Measurements from ENCODE around the gene TMEM47.

The TMEM47 gene

DNA sequence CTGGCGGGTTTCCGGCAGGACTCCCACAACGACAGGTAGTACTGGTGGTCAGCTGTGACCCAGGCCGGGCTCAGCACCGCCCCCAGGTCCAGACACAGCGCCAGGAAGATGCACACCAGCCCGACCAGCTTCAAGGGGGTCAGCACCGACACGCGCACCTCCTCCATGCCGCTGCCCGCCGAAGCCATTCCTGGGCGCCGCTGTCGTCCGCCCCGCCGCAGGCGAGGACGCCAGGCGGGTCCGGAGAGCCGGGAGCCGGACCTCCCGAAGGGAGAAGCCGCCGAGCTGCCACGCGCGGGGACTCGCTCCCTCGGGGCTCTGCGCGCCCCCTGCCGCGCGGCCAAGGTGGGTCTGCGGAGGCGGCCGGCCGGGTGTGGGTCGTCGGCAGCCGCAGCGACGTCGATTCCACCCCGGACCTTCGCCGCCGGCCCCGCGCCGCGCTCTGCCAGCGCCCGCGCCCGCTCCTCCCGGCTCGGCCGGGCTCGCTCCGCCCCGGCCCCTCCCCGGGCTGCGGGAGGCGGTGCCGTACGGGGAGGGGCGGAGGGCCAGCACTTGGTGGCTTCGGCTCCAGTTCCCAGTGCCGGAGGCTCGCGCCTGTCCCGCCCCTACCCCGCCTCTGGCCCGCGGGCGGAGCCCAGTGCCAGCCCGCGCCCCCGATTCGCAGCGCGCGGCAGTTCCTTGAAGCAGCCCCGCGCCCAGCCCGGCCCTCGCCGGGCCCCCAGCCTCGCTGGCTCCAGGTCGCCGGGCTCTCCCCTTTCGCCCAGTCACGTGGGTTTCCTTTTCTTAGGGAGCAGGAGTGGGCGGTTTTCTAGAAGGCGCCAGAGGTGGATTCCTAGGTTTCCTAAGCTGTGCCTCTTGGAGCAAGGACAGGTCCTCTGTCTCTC, at the start of gene TMEM47:
Gene TMEM47, minus strand, starts transcription at position 444 of the 884 bp plus-strand sequence. Its CDS starts 256 bp downstream, at position 188.
- DNase-seq (ENCODE audit: low spot score) = no peak

DNA sequence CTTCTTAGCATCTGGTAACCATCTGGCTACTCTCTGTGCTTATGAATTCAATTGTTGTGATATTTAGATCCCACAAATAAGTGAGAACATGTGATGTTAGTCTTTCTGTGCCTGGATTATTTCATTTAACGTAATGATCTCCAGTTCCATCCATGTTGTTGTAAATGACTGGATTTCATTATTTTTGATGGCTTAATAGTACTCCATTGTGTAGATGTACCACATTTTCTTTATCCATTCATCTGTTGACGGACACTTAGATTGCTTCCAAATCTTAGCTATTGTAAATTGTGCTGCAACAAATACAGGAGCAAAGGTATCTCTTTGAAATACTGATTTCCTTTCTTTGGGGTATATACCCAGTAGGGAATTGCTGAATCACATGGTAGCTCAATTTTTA, 30.0 kb upstream of the TMEM47 start:
- DNase-seq (ENCODE audit: low spot score) = no peak

DNA sequence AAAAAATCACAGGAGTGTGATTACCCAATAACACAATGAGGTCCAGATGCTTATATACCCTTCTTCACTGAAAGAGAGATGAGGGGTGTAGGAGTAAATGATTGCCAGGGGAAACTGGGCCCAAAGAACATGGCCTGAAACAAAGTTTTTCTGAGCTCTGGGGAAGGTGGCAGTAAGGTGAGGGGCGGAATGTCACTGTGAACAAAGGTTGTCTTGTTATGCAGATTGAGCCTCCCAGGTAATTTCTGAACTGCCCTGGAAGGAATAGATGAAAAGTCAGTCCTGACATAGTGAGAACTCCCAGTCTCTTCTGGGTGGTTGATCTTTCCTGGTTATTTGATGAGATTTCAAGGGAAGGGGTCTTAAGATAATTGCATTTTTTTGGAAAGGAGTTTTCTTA, 2.5 kb upstream of the TMEM47 start:
- no peak for DNase-seq (ENCODE audit: low spot score)

DNA sequence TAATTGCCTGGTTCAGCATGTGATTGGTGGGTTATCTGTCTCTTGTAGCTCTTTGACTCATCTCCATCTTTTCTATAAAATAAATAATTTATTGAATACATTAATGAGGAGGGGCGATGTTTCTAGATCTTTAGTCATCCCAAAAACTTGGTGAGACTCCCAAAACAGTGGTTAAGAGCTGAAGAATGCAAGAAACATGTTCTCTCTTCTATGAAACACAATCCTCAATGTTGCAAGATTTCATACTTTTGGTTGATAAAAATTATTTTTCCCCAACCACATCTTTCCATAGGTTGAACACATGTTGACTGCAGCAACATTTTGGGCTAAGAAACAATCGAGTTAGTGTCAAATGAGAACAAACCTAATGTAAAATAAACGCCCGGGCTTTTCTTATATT, 1.2 kb upstream of the TMEM47 start:
- no peak for DNase-seq (ENCODE audit: low spot score)

DNA sequence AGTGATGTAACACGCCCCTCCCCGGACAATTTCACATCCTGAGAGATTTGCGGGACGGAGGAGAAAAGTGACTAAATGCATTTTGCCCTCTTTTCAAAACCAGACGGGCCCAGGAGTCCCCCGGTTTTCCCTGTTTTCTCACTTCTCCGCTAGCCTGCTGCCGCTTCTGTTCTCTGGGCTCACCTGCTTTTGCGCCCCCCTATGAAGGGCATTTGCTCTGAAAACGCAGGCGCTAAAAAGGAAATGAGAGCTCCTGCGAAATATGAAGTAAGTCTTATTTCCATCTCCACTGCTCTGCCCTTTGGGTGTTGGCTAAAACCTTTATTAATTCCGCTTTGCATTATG, 613 bp upstream of the TMEM47 start:
- DNase-seq (ENCODE audit: low spot score) = no peak

DNA sequence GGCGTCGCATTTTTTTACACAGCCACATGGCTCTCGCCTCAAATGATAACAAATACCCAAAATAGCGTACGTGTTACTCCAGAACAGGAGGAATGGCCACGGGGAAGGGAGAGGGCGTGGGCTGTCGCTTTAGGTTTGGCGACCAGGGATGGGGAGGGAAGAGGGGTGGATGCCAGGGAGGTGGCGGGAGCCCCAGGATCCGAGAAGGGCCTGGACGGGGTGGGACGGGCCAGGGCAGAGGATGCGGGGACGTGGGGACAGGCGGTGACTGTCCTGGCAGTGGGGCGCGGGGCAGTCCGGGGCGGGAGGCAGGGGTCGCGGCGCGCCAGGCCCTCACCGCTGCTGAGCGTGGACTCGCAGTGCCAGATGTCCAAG, 631 bp downstream of the TMEM47 start:
- no peak for DNase-seq (ENCODE audit: low spot score)

DNA sequence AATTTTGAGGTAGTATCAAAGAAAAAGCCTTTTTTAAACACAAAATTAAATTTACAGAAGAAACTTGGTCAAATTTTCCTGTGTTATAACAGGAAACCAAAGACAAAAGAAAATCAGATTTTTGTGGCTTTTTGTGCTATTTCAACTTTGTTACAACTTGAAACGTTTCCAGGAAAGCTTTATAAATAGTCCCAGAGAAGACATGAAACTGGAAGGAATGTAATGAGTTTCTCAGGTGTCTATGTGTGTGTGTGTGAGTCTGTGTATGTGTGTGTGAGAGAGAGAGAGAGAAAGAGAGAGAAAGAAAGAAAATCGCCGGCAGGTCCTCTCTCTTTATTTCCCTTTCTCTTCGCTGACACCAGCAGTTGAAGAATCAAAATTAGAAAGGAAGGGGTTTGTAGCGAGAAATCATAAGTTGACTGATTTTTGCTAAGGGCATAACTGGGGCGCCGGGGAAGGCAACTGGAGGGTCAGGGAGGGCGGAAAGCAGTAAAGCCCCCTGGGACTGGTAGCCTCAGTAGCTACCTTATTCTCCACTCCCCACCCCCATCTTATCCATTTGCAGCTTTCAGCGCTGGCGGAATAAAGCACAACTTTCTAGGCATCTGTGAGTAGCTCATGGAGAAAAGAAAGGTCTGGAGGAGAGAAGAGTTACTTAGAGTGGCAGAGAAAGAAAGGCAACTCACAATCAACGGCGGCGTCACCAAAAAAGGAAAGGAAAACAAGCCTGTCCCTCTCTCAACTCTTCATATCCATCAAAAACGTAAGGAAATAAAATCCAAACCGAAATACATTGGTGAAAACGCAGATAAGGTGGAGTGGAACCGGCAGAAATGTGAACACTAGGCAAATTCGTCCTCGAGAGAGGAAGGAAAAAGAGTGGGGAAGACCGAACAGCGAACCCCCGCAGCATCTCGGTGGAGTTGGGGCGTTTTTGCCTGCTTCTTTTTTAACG, 1.3 kb downstream of the TMEM47 start:
- DNase-seq (ENCODE audit: low spot score) = no peak

DNA sequence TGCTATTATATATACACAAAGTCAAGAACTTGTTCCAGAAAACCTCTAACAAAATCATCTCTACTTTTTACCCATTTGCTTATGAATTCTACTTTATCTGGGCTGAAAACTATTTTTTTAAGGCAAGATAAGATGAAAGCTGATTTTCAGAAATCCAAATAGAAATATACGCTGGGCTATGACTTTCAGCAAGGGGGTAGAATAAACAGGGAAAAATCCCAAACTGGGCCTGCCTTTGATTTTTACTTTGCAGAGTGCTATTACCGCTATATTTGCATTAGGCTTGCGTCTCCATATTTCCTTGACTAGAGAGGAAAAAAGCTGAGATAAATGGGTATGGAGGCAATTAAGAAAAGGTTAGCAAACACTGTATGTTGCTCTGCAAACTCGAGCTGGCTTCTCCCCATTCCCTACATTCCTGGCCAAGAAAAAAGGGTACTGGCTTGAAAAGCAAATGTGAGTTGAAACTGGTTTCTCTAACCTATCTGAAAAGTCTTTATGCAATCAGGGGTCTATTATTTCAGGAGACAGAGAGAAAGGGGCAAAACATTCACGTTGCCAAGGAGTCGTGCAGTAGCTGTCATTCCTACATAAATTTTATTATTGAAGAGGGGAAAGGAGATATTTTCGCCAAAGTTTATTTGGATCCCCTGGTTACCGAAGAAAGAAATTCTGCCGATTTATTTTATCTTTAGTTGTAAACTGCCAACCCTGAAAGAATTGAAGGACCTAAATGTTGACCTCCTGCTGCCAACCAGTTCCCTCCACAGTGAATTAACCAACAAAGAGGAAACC, 2.2 kb downstream of the TMEM47 start:
- DNase-seq (ENCODE audit: low spot score) = no peak

DNA sequence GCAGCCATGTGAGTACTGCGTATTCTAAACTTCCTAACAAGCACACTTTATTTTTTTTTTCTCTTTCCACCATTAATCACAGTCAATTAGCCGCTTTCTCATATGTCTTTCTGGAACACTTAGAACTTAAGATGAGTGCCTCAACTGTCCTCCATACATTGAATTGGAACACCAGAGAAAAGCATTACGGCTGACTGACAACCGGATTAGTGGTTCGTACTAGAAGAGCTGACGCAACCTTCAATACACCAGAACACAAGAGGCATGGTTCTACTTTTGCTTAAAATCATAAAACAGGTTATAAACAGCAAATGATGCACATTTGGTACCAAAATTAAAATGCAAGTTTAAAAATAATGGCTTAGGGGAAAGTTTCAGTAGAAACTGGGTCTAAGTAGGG, 3.3 kb downstream of the TMEM47 start:
- DNase-seq (ENCODE audit: low spot score) = no peak

DNA sequence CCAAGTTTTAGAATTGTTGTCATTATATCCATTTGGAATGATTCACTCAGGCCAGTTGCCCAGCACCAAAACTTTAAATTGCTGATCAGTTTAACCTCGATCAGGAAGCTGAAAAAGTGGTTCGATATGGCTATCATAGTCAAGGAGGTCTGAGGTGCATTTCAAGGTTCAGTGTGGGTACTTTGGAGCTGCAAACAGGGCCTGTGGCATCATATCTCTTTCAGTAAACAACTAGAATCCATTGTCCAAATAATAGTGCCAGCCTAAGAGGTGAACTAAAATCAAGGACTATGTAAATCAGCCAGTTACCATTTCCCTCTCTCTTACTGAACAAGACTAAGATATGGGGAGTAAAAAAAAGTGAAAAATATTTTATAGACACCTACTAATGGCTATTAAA, 14.2 kb downstream of the TMEM47 start:
- DNase-seq (ENCODE audit: low spot score) = no peak

DNA sequence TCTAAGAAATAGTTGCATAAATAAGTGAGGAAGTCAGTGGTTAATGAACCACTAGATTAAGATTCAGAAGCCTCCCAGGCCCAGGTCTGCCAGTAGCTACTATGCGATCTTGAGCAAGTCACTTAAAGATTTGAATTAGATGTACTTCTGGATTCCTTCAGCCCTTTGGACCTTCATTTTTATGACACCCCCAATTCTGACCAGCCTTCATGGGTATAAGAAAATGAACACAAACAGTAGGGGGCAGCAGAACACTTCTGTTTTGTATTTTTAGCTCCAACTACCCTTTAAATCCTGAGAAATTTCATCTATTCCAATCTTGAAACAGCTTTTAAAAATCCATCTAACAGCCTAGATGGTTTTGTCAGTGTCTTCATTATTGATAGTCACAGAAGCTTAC, 19.0 kb downstream of the TMEM47 start:
- DNase-seq (ENCODE audit: low spot score) = peak; percentile 18

DNA sequence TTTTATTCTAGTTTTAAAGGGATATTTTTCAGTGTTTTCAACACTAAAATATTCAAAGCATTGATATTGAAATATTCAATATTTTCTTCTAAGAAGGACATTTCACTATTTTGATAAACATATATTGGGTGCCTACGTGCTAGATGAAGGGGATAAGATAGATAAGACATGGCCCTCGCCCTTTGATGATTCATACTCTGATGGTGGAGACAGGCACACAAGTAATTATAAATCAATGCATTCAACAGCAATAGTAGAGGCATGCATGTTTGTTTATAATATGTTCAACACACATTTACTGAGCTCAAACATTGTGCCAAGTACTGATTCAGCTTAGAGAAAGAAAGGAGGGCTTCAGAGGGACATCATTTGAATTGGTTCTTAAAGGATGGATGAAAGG, 22.7 kb downstream of the TMEM47 start:
- no peak for DNase-seq (ENCODE audit: low spot score)

DNA sequence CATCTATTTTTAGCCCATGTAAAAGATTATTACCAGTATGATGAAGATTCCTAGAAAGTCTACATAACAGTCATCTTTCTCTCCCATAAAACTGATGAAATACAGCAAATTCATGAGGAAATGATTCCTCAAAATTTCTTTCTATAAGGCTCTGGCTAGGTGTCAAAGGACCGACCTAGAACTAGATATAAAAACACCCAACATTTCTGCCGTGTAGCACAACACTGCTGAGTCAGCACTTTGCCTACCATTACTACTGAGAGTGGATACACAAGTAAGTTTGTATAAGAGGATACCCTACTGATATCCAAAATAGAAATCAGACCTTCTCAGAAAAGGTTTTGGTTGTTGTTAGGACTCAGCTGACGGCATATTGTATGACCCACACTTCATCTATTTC, 24.7 kb downstream of the TMEM47 start:
- DNase-seq (ENCODE audit: low spot score) = no peak

DNA sequence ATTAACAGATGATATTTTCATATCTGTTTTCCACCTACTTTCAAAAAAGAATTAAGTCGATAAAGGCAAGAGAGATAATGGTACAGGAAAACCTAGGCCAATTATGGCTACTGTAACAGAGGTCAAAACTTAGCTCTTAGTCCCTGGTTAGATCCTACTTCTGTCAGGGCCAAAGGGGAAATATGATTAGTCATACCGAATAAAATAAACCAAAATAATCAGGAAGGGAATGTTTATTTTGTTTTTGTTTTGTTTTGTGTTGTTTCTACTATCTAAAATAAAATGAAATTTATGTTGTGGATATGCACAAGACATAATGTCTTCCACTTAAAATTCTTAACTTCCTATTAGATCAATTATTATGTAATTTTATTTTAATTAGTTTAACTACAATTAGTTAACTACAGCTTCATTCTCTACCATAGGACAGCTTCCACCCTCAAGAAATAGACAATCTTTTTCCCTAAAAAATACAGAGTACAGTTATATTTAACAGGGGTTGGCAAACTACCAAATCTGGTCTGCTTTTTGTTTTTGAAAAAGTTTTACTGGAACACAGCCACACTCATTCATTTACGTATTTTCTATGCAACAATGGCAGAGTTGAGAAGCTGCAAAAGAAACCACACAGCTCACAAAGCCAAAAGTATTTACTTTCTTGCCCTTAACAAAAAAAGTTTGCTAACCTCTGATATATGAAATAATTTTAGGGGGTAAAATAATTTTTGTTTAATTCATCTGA, 25.4 kb downstream of the TMEM47 start:
- no peak for DNase-seq (ENCODE audit: low spot score)

DNA sequence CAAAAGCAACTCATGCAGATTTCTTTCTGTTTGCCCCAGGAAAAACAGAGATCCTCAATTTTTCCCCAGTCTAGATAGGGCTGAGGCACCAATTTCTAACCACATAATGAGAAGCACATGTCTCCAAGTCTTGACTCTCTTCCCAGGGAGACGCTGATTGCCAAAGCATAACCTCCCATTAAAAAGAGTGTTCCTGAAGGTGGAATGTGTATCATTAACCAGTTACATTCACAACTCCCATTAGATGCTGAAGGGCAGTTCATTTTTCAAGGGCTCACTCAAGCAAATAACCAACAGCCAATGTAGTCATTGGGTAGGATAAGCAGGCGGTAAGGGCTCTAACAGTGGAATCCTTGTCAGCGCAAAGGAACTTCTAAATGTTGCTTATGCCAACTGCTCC, 27.5 kb downstream of the TMEM47 start:
- no peak for DNase-seq (ENCODE audit: low spot score)

DNA sequence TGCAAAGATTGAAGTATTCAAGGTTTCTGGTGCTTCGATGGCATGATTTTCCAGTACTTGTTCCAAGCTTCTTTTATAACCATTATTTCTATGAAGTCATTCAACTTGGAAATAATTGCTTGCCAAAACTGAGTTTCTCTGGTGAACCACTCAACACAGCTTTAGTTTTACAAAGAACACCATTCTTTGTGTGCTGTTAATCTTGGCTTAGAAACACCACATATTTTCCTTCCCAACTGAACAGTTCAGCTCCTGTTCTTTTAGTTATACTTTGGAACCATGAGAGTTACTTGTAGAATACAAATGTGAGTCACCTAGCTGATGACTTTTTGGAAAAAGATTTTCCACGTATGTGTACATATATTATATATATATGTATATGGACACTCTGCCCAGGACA, 32.7 kb downstream of the TMEM47 start:
- no peak for DNase-seq (ENCODE audit: low spot score)

DNA sequence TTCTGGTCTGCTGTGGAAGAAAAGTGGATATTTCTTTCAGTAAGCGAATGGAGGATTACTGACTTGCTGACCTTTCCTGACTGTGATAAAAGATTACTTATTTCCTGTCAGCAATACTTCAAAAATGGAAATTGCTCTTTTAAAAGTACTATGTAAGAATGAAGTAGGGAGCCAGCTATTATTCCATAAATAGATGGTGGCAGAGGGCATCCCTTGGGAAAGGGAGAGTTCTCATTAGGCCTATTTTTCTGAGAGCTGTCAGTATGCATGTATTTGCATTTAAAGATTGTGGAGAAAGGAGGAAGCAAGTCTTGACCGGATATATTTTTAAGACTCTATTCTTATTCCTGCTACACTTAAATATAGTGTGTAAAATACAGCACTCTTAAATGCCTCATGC, 37.2 kb downstream of the TMEM47 start:
- DNase-seq (ENCODE audit: low spot score) = no peak

DNA sequence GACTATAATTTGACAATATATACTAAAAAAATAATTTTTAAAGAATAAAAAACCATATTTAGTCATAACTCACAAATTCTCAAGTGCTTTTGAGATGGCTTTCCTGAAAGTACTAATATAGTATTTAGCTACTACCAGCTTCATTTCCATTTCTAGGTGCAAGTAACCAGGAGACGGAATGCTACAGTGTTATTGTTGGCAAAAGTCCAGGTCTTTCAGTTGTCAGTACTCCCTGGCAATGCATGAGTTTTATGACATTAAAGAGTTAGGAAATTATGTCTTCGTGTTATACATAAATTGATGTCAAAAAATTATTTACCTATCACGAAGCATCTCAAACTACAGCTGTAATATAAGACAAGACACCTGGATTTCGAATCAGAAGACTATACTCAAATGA, 45.0 kb downstream of the TMEM47 start:
- DNase-seq (ENCODE audit: low spot score) = no peak

DNA sequence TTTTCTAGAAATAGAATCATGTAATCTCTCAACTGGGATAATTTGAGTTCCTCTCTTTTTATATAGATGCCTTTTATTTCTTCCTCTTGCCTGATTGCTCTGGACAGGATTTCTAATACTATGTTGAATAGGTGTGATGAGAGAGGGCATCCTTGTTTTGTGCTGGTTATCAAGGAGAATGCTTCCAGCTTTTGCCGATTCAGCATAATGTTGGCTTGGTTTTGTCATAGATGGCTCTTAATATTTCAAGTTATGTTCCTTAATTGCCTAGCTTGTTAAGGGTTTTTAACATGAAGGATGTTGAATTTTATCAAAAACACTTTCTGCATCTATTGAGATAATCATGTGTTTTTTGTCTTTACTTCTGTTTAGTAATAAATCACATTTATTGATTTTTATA, 58.7 kb downstream of the TMEM47 start:
- no peak for DNase-seq (ENCODE audit: low spot score)

DNA sequence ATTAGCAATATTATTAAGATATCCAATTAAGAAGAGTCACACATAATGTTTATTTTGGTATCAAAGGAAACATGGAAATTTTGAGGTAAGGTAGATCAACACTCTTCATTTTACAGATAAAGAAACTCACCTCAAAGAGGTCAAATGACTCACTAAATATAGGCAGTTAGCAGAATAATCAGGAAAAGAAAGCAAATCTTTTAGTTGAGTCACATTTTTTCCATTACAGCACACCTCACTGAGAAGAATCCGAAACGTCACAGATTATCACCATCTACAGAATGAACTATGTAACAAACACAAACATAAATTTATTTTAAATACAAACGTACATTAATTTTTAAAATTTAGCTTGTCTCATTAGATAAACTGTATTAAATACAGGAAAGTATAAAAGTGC, 70.1 kb downstream of the TMEM47 start:
- DNase-seq (ENCODE audit: low spot score) = no peak

DNA sequence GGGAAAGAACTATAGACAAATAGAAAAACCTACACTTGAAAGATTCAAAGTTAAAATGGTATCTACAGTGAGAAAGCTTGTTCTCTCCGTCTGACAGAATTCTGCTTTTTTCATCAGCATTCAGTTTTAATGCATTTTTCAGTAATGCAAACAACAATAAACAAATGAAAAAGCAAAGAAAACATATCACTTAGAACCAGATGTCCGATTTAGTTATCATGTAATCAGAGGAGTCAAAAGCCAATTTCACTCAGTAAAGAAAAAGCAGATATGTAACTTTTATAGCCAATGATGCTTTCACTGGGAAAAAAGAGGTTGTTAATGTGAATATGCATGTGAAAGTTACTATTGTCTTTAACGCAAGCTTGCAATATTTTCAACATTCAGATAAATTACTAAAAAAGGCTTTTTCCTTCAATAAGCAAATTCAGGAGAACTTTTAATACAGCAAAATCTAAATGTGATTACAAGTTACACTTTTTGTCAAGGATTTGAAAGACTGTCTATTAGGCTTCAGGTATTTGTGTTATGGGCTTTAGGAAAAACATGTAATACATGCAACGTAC, 70.7 kb downstream of the TMEM47 start:
- DNase-seq (ENCODE audit: low spot score) = no peak

Measured in activated CD4-positive, alpha-beta T cell treated with anti-CD3 and anti-CD28 coated beads, Interleukin-2, Interleukin-4, amounts not matched to agents 100 ng/mL and 50 ng/mL, durations not matched to agents 16 hours and 8 hours (primary cell).